Gastroesophageal sphincter (tissue), 3 donors: Measurements from ENCODE around the gene TOX2.

Experiments
- CTCF ChIP-seq, 4 experiments: fragments of 200-600 bp in 2 of 4; fragments of 450-650 bp in 2 of 4; sonication (generic) in 1 of 4; IDR thresholded peaks; one replicate each; pipeline ENCODE4 v1.5.1; 2017 to 2019; ENCODE audit warnings: antibody characterized with exemption in 4 of 4, mild to moderate bottlenecking in 2 of 4, moderate library complexity in 2 of 4
- EP300 ChIP-seq: sonication (generic); formaldehyde crosslinking; IDR thresholded peaks from one replicate; pipeline ENCODE4 v1.6.1; 2017; ENCODE audit warnings: antibody characterized with exemption, mild to moderate bottlenecking
- POLR2A ChIP-seq, 2 donors: fragments of 450-650 bp; IDR thresholded peaks; one replicate each; pipeline ENCODE4 v1.6.1; 2017; ENCODE audit warnings: antibody characterized with exemption in 2 of 2, mild to moderate bottlenecking in 2 of 2, moderate library complexity in 1 of 2
- POLR2AphosphoS5 ChIP-seq: sonication (generic); formaldehyde crosslinking; IDR thresholded peaks from one replicate; pipeline ENCODE4 v1.6.1; 2017; ENCODE audit warnings: antibody characterized with exemption

GRCh38 chr20:44038681-44039123, 124.0 kb downstream of the TOX2 start:
- TF ChIP-seq CTCF (IDR thresholded peaks at IDR 0.05) (no peak), EP300 (no peak), POLR2AphosphoS5 (no peak), POLR2A (IDR thresholded peaks at IDR 0.05) (no peak)
